ENCODE data around the gene ARFGEF3. TPM values are rescaled to one million over a fixed set of nuclear protein-coding genes. Genes with fewer than 3 reads are reported as not detected.
A peak's percentile ranks its signal among the peaks of the same experiment; 100 is the strongest.
"Not testable (repeated sequence)": the region's sequence is repeated elsewhere in the genome, so short reads cannot be mapped to it uniquely, and the experiment has no call there.

The ARFGEF3 gene
- polyA plus RNA-seq, 6 donors from 2014 or later, result not detected

DNA sequence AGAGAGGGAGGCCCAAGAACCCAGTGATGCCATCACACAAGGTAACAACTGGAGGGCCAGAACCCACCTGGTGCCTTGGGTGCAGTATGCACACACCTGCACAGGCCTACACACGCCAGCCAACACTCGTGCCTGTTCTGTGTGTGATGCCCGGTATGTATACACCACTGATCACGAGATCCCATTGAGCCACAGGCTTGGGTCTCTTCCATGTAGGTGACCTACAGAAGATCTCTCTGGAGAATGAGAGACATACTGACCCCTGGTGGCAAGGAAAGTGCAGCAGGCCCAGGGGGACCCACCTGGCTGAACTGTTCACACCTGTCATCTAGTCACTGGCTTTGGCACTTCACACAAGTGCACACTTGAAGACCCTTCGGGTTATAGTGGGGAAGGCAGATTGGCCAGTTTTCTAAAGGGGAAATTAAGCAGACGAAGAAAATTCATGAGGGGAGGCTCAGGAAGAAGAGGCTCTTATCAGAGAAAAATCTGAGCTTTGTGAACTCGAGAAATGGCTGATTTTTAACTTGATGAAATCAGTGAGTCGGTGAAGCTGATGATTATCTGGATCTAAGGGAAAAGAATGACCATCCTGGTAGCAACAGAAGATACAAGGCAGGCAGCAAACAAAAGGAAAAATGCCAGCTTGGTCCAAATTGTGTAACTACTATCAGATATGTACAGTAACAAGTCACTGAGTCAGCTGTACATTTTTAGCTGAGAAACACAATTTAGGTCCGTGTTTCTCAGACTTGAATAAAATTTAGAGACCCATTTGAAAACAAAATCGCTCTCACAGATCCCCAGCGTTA lies 125.6 kb downstream of the ARFGEF3 start:
- no peak overlapping the region for H3K27ac Mint-ChIP-seq
- H3K4me1 Mint-ChIP-seq, result peaks cover 0 to 5% (median 0%) of the 10 kb centered on the region in 3 donors
- no peaks in the 10 kb centered on the region for H3K9me3 Mint-ChIP-seq
- H3K4me3 Mint-ChIP-seq, result peak overlapping the region in 1 of 8 donors; percentile 29
- H3K36me3 Mint-ChIP-seq, result no peaks in the 10 kb centered on the region
- DNase-seq, result peak; percentile 4
- ATAC-seq (ENCODE audit: low read depth in 2 of 2), result peak in 1 of 2 donors; percentile 40
- H3K27me3 Mint-ChIP-seq, result peaks cover 0 to 10% (median 7%) of the 10 kb centered on the region in 3 donors

DNA sequence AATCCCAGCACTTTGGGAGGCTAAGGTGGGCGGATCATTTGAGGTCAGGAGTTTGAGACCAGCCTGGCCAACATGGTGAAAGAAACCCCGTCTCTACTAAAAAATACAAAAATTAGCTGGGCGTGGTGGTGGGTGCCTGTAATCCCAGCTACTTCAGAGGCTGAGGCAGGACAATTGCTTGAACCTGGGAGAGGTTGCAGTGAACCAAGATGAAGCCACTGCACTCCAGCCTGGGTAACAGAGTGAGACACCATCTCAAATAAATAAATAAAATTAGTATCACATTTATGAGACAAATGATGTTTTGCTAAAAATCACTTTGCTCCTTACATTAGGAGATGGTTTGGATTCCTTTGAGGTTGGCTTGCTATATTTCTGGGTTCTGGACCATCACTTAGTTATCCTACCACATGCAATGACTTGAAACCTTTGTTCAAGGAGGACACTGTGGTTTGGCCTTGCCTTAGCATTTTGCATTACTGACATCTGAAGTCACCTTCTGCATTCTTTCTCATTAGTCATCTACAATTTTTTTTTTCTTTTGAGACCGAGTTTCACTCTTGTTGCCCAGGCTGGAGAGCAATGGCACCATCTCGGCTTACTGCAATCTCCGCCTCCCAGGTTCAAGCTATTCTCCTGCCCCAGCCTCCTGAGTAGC lies 126.8 kb downstream of the ARFGEF3 start:
- H3K36me3 Mint-ChIP-seq; H3K9me3 Mint-ChIP-seq; H3K4me3 Mint-ChIP-seq; H3K4me1 Mint-ChIP-seq; H3K27ac Mint-ChIP-seq; DNase-seq; ATAC-seq (ENCODE audit: low read depth in 2 of 2): not testable (repeated sequence)
- H3K27me3 Mint-ChIP-seq, result peaks cover 0 to 15% (median 4%) of the 10 kb centered on the region in 3 donors

GRCh38 chr6:138289739-138290138 lies 128.0 kb downstream of the ARFGEF3 start:
- peaks cover 0 to 5% (median 0%) of the 10 kb centered on the region in 3 donors for H3K4me1 Mint-ChIP-seq
- H3K9me3 Mint-ChIP-seq, result no peaks in the 10 kb centered on the region
- H3K27ac Mint-ChIP-seq, result peak overlapping the region in 1 of 6 donors; percentile 35
- no peak overlapping the region for H3K4me3 Mint-ChIP-seq
- peaks cover 0 to 15% (median 4%) of the 10 kb centered on the region in 3 donors for H3K27me3 Mint-ChIP-seq
- H3K36me3 Mint-ChIP-seq, result no peaks in the 10 kb centered on the region
- DNase-seq, result no peak
- no peak for ATAC-seq (ENCODE audit: low read depth in 2 of 2)

GRCh38 chr6:138290423-138290962 lies 128.8 kb downstream of the ARFGEF3 start:
- Mint-ChIP-seq H3K9me3 (no peaks in the 10 kb centered on the region), H3K4me3 (no peak overlapping the region), H3K36me3 (no peaks in the 10 kb centered on the region), H3K27me3 (peaks cover 0 to 15% (median 4%) of the 10 kb centered on the region in 3 donors), H3K27ac (peak overlapping the region in 2 of 6 donors; percentile 9 to 71), H3K4me1 (peaks cover 0 to 5% (median 0%) of the 10 kb centered on the region in 3 donors)
- DNase-seq (no peak), ATAC-seq (ENCODE audit: low read depth in 2 of 2) (no peak)

DNA sequence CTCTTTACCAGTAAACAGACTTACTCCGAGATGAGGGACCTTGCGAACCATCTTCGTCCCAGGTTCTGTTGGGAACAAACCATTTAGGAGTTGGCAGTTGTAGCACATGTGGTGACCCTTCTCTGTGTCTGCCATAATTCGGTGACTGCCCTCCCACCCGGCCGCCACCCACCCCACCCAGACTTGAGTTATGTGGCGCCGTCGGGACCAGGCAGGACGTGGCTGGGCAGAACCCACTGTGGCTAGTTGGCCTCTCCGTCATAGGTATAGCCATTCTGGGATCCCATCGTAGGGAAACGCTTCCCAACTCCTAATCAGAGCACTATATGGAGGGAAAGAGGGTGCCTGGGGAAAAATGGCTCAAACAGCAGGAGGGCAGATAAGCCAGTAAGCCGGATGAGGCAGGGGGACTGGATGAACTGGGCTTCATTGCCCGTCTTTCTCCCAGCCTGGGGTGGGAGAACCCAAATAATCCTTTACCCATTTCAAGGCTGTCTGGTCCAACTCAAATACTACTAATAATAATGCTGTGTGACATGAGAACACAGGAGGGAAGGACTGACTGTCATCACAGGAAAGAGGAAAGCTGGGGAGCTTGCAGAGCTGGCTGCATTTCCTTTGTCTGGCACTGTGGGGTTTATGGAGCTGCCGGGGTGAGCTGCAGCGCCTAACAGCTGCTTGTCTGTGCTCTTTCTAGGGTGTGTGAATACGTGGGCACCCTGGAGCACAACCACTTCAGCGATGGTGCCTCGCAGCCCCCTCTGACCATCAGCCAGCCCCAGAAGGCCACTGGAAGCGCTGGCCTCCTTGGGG lies 129.5 kb downstream of the ARFGEF3 start:
- no peak for DNase-seq
- peaks cover 0 to 15% (median 4%) of the 10 kb centered on the region in 3 donors for H3K27me3 Mint-ChIP-seq
- H3K36me3 Mint-ChIP-seq, result no peaks in the 10 kb centered on the region
- no peaks in the 10 kb centered on the region for H3K9me3 Mint-ChIP-seq
- no peak overlapping the region for H3K27ac Mint-ChIP-seq
- no peak for ATAC-seq (ENCODE audit: low read depth in 2 of 2)
- peaks cover 0 to 5% (median 0%) of the 10 kb centered on the region in 3 donors for H3K4me1 Mint-ChIP-seq
- peak overlapping the region in 1 of 8 donors; percentile 9 for H3K4me3 Mint-ChIP-seq

DNA sequence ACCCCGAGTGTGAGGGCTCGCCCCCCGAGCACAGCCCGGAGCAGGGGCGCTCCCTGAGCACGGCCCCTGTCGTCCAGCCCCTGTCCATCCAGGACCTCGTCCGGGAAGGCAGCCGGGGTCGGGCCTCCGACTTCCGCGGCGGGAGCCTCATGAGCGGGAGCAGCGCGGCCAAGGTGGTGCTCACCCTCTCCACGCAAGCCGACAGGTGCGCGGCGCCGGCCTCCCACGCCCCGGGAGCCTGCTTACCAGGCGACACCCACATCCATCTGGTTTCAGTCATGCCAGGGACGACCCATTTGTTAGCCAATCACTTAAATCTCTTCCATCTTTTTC lies 130.1 kb downstream of the ARFGEF3 start:
- peaks cover 0 to 15% (median 4%) of the 10 kb centered on the region in 3 donors for H3K27me3 Mint-ChIP-seq
- H3K27ac Mint-ChIP-seq, result no peak overlapping the region
- H3K36me3 Mint-ChIP-seq, result no peaks in the 10 kb centered on the region
- no peak overlapping the region for H3K4me3 Mint-ChIP-seq
- no peaks in the 10 kb centered on the region for H3K9me3 Mint-ChIP-seq
- ATAC-seq (ENCODE audit: low read depth in 2 of 2), result no peak
- H3K4me1 Mint-ChIP-seq, result peaks cover 0 to 5% (median 0%) of the 10 kb centered on the region in 3 donors
- DNase-seq, result no peak

GRCh38 chr6:138292482-138292881 lies 130.7 kb downstream of the ARFGEF3 start:
- Mint-ChIP-seq H3K27ac (no peak overlapping the region), H3K4me1 (peaks cover 0 to 5% (median 0%) of the 10 kb centered on the region in 3 donors), H3K4me3 (no peak overlapping the region), H3K36me3 (no peaks in the 10 kb centered on the region), H3K9me3 (no peaks in the 10 kb centered on the region), H3K27me3 (peaks cover 0 to 15% (median 0%) of the 10 kb centered on the region in 3 donors)
- ATAC-seq (ENCODE audit: low read depth in 2 of 2) (no peak), DNase-seq (no peak)

GRCh38 chr6:138293428-138294395 lies 132.0 kb downstream of the ARFGEF3 start:
- H3K4me1 Mint-ChIP-seq, result peaks cover 0 to 5% (median 0%) of the 10 kb centered on the region in 3 donors
- no peak overlapping the region for H3K4me3 Mint-ChIP-seq
- DNase-seq (no peak), ATAC-seq (ENCODE audit: low read depth in 2 of 2) (no peak)
- no peaks in the 10 kb centered on the region for H3K36me3 Mint-ChIP-seq
- H3K27me3 Mint-ChIP-seq, result peaks cover 0 to 22% (median 3%) of the 10 kb centered on the region in 3 donors
- no peak overlapping the region for H3K27ac Mint-ChIP-seq
- no peaks in the 10 kb centered on the region for H3K9me3 Mint-ChIP-seq

GRCh38 chr6:138296381-138296780 lies 134.6 kb downstream of the ARFGEF3 start:
- no peaks in the 10 kb centered on the region for H3K36me3 Mint-ChIP-seq
- H3K27ac Mint-ChIP-seq, result no peak overlapping the region
- peak overlapping the region in 1 of 8 donors; percentile 16 for H3K4me3 Mint-ChIP-seq
- H3K4me1 Mint-ChIP-seq, result no peaks in the 10 kb centered on the region
- no peaks in the 10 kb centered on the region for H3K9me3 Mint-ChIP-seq
- H3K27me3 Mint-ChIP-seq, result peaks cover 0 to 38% (median 25%) of the 10 kb centered on the region in 3 donors
- no peak for ATAC-seq (ENCODE audit: low read depth in 2 of 2)
- no peak for DNase-seq

DNA sequence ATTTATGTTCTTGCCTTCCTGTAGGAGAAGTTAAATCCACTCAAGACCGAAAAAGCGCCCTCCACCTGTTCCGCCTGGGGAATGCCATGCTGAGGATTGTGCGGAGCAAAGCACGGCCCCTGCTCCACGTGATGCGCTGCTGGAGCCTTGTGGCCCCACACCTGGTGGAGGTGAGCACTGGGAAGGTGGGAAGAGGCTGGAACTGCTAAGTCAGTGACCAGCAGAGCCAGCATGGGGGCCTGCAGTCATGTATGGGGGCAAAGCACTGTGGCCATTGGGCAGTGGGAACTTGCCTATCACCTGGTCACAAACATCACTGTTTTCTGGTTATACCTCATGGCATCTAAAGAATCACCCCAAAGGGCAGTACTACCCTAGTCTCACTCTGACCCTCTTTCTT lies 135.0 kb downstream of the ARFGEF3 start:
- H3K4me1 Mint-ChIP-seq, result no peaks in the 10 kb centered on the region
- peaks cover 0 to 42% (median 29%) of the 10 kb centered on the region in 3 donors for H3K27me3 Mint-ChIP-seq
- H3K36me3 Mint-ChIP-seq, result no peaks in the 10 kb centered on the region
- ATAC-seq (ENCODE audit: low read depth in 2 of 2) (no peak), DNase-seq (no peak)
- no peak overlapping the region for H3K4me3 Mint-ChIP-seq
- H3K9me3 Mint-ChIP-seq, result no peaks in the 10 kb centered on the region
- no peak overlapping the region for H3K27ac Mint-ChIP-seq

- DNase-seq, result no peak
- H3K4me3 Mint-ChIP-seq, result no peak overlapping the region
- ATAC-seq (ENCODE audit: low read depth in 2 of 2), result no peak
- no peaks in the 10 kb centered on the region for H3K9me3 Mint-ChIP-seq
- H3K27me3 Mint-ChIP-seq, result peaks cover 0 to 39% (median 37%) of the 10 kb centered on the region in 3 donors
- no peaks in the 10 kb centered on the region for H3K36me3 Mint-ChIP-seq
- no peak overlapping the region for H3K27ac Mint-ChIP-seq
- H3K4me1 Mint-ChIP-seq, result no peaks in the 10 kb centered on the region
Observed at GRCh38 chr6:138297761-138298298, 136.1 kb downstream of the ARFGEF3 start.

DNA sequence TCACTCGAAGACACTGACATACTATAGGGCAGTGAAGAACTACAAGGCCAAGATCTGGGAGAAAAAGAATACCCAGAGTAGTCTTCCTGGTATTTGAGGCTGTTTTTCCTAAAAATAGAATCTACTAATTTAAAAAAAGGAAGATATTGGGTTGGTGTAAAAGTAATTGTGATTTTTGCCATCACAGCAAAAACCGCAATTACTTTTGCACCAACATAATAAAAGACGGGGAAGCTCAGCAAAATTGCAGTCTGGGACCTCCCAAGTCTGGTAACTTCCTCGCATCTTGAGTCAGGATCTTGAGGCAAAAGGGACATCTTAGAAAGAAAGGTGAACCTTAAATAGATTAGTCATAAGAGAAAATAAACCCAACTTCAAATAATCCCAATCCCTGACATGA lies 138.7 kb downstream of the ARFGEF3 start:
- no peaks in the 10 kb centered on the region for H3K4me1 Mint-ChIP-seq
- no peaks in the 10 kb centered on the region for H3K36me3 Mint-ChIP-seq
- H3K27ac Mint-ChIP-seq, result no peak overlapping the region
- no peak overlapping the region for H3K4me3 Mint-ChIP-seq
- no peak for DNase-seq
- ATAC-seq (ENCODE audit: low read depth in 2 of 2), result no peak
- no peaks in the 10 kb centered on the region for H3K9me3 Mint-ChIP-seq
- H3K27me3 Mint-ChIP-seq, result peaks cover 0 to 44% (median 30%) of the 10 kb centered on the region in 3 donors

Data from naive B cell (primary cell).